ENCODE results near the gene CMTM1. TPM values are rescaled to one million over a fixed set of nuclear protein-coding genes. Genes with fewer than 3 reads are reported as not detected.
"Not testable (repeated sequence)": the region's sequence is repeated elsewhere in the genome, so short reads cannot be mapped to it uniquely, and the experiment has no call there.

Gene CMTM1
- total RNA-seq, 2 experiments from 2014 or later, result 10.6 to 13.5 TPM

DNA sequence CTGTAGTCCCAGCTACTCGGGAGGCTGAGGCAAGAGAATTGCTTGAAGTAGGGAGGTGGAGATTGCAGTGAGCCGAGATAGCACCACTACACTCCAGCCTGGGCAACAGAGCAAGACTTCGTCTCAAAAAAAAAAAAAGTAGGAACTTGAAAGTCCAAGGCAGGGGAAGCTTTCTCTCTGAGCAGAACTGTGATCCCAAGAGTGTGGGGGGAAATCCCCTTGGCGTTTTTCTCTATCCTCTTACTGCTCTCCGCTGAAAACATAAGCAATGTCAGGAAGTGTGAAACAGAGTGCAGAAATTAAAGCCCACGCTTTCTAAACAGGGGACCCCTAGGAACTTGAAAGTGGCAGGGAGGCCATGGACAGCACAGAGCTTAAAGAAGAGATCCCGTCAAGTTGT is 28.5 kb downstream of the CMTM1 start:
- H3K9me3 Mint-ChIP-seq, result no peaks in the 10 kb centered on the region
- no peaks in the 10 kb centered on the region for H3K27me3 Mint-ChIP-seq
- ATAC-seq (ENCODE audit: low read depth) (no peak), DNase-seq (no peak)
- peaks cover 4% of the 10 kb centered on the region for H3K36me3 Mint-ChIP-seq
- peaks cover 40% of the 10 kb centered on the region for H3K4me1 Mint-ChIP-seq
- no peak overlapping the region for H3K27ac Mint-ChIP-seq
- H3K4me3 Mint-ChIP-seq, result no peak overlapping the region
- POLR2A ChIA-PET, result interaction anchor here (1.3 kb wide), 1 partner anchor 9 kb away, joined by 8 read pairs; the partner anchor contains the start of gene CMTM3

GRCh38 chr16:66596559-66596958 is 30.3 kb downstream of the CMTM1 start:
- Mint-ChIP-seq H3K36me3 (peaks cover 14% of the 10 kb centered on the region), H3K27ac (peak overlapping the region; percentile 98), H3K4me1 (peaks cover 38% of the 10 kb centered on the region), H3K4me3 (peak overlapping the region; percentile 42)
- not testable (repeated sequence) for DNase-seq; ATAC-seq (ENCODE audit: low read depth); H3K9me3 Mint-ChIP-seq; H3K27me3 Mint-ChIP-seq
- POLR2A ChIA-PET, result interaction anchor here (0.6 to 3.0 kb wide), 5 partner anchors 44 to 276 kb away, joined by 3 to 19 read pairs (median 4); partner anchors contain the start of gene CKLF

DNA sequence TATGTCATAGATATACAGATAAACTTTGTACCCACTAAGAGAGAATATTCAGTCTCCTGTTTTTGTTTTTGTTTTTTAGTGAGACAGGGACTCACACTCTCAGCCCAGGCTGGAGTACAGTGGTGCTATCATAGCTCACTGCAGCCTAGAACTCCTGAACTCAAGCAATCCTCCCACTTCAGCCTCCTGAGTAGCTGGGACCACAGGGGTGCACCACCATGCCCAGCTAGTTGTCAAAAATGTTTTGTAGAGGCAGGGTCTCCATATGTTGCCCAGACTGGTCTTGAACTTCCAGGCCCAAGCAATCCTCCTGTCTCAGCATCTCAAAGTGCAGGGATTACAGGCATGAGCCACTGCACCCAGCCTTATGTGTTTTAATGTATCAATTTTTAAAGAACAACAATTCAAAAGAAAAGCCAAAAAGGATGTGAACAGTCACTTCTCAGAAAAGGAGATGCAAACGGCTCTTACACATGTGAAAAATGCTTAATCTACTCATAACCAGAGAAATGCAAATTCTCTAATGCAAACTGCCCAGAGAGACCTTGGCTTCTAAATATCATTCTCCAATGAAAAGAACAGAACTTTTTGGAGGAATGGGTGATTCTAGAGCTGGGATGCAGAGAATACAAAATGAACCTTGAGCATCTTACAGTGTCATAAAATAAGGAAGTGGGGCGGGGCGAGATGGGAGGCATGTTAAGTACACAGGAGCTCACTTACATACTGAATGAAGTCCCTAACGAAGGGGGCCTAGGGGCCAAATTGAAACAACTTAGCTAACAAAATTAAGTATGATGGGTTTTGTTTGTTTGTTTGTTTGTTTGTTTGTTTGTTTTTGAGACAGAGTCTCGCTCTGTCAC is 31.0 kb downstream of the CMTM1 start:
- peaks cover 12% of the 10 kb centered on the region for H3K36me3 Mint-ChIP-seq
- POLR2A ChIA-PET, result interaction anchor here (0.6 to 3.0 kb wide), 7 partner anchors 17 to 276 kb away, joined by 3 to 19 read pairs (median 4); partner anchors contain the start of gene CKLF
- H3K4me1 Mint-ChIP-seq, result peaks cover 36% of the 10 kb centered on the region
- peak overlapping the region; percentile 98 for H3K27ac Mint-ChIP-seq
- peaks cover 6% of the 10 kb centered on the region for H3K9me3 Mint-ChIP-seq
- ATAC-seq (ENCODE audit: low read depth), result peak; percentile 60
- H3K27me3 Mint-ChIP-seq, result no peaks in the 10 kb centered on the region
- H3K4me3 Mint-ChIP-seq, result peak overlapping the region; percentile 79
- no peak for DNase-seq

- Mint-ChIP-seq H3K9me3 (peaks cover 6% of the 10 kb centered on the region), H3K4me1 (peaks cover 40% of the 10 kb centered on the region), H3K27ac (peak overlapping the region; percentile 98), H3K36me3 (peaks cover 12% of the 10 kb centered on the region), H3K27me3 (no peaks in the 10 kb centered on the region), H3K4me3 (peak overlapping the region; percentile 46)
- POLR2A ChIA-PET, result interaction anchor here (0.6 to 3.0 kb wide), 10 partner anchors 9 to 275 kb away, joined by 3 to 19 read pairs (median 4); partner anchors contain the start of genes CKLF and CMTM2
- ATAC-seq (ENCODE audit: low read depth), result peak; percentile 82
- no peak for DNase-seq
Observed at GRCh38 chr16:66598111-66598510, 31.9 kb downstream of the CMTM1 start.

GRCh38 chr16:66599726-66600125 is 33.5 kb downstream of the CMTM1 start:
- H3K4me1 Mint-ChIP-seq, result peaks cover 46% of the 10 kb centered on the region
- no peaks in the 10 kb centered on the region for H3K27me3 Mint-ChIP-seq
- POLR2A ChIA-PET, result interaction anchor here (0.7 to 2.4 kb wide), 5 partner anchors 10 to 191 kb away, joined by 3 to 8 read pairs (median 3); partner anchors contain the start of gene CKLF
- ATAC-seq (ENCODE audit: low read depth), result no peak
- H3K9me3 Mint-ChIP-seq, result peaks cover 6% of the 10 kb centered on the region
- peaks cover 12% of the 10 kb centered on the region for H3K36me3 Mint-ChIP-seq
- no peak for DNase-seq
- H3K27ac Mint-ChIP-seq, result peak overlapping the region; percentile 79
- H3K4me3 Mint-ChIP-seq, result peak overlapping the region; percentile 7

- H3K9me3 Mint-ChIP-seq, result peaks cover 6% of the 10 kb centered on the region
- peaks cover 12% of the 10 kb centered on the region for H3K36me3 Mint-ChIP-seq
- H3K27ac Mint-ChIP-seq, result no peak overlapping the region
- DNase-seq (no peak), ATAC-seq (ENCODE audit: low read depth) (no peak)
- POLR2A ChIA-PET, result interaction anchor here (0.6 to 2.4 kb wide), 4 partner anchors 10 to 988 kb away, joined by 3 to 8 read pairs (median 4); no protein-coding TSS in a partner anchor
- no peaks in the 10 kb centered on the region for H3K27me3 Mint-ChIP-seq
- H3K4me3 Mint-ChIP-seq, result no peak overlapping the region
- H3K4me1 Mint-ChIP-seq, result peaks cover 45% of the 10 kb centered on the region
Observed at GRCh38 chr16:66600477-66600876, 34.2 kb downstream of the CMTM1 start.

DNA sequence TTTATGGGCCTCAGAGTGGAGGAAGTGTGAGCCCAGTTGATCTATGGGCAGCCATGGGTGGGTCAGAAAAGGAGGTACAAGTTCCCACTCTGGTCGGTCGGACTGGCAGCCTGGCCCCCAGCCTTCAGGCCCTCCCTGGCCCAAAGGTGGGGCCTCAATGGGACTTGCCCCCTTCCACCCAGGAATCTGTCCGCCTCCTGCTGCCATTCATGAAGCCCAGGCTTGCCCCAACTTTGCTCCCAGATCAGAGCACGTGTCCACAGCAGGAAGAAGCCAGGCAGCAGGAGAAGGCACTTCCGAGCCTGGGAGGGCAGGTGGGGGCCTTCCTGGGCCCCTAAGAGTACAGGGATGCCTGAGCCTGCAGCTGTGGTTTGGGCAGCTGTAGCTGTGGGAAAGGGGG is 35.2 kb downstream of the CMTM1 start:
- no peak overlapping the region for H3K4me3 Mint-ChIP-seq
- H3K27me3 Mint-ChIP-seq, result no peaks in the 10 kb centered on the region
- ATAC-seq (ENCODE audit: low read depth) (no peak), DNase-seq (no peak)
- peaks cover 6% of the 10 kb centered on the region for H3K9me3 Mint-ChIP-seq
- H3K4me1 Mint-ChIP-seq, result peaks cover 51% of the 10 kb centered on the region
- H3K36me3 Mint-ChIP-seq, result peaks cover 14% of the 10 kb centered on the region
- POLR2A ChIA-PET, result interaction anchor here (3.9 kb wide), 1 partner anchor 194 kb away, joined by 14 read pairs; no protein-coding TSS in a partner anchor
- H3K27ac Mint-ChIP-seq, result no peak overlapping the region

GRCh38 chr16:66603537-66604375 is 37.5 kb downstream of the CMTM1 start:
- ATAC-seq (ENCODE audit: low read depth) (peak; percentile 75), DNase-seq (peak; percentile 82)
- no peaks in the 10 kb centered on the region for H3K27me3 Mint-ChIP-seq
- H3K27ac Mint-ChIP-seq, result peak overlapping the region; percentile 98
- peak overlapping the region; percentile 90 for H3K4me3 Mint-ChIP-seq
- peaks cover 12% of the 10 kb centered on the region for H3K36me3 Mint-ChIP-seq
- peaks cover 6% of the 10 kb centered on the region for H3K9me3 Mint-ChIP-seq
- POLR2A ChIA-PET, result interaction anchor here (0.6 to 3.9 kb wide), 17 partner anchors 9 to 269 kb away, joined by 3 to 38 read pairs (median 7); partner anchors contain the start of genes CKLF and CMTM2
- H3K4me1 Mint-ChIP-seq, result peaks cover 48% of the 10 kb centered on the region

DNA sequence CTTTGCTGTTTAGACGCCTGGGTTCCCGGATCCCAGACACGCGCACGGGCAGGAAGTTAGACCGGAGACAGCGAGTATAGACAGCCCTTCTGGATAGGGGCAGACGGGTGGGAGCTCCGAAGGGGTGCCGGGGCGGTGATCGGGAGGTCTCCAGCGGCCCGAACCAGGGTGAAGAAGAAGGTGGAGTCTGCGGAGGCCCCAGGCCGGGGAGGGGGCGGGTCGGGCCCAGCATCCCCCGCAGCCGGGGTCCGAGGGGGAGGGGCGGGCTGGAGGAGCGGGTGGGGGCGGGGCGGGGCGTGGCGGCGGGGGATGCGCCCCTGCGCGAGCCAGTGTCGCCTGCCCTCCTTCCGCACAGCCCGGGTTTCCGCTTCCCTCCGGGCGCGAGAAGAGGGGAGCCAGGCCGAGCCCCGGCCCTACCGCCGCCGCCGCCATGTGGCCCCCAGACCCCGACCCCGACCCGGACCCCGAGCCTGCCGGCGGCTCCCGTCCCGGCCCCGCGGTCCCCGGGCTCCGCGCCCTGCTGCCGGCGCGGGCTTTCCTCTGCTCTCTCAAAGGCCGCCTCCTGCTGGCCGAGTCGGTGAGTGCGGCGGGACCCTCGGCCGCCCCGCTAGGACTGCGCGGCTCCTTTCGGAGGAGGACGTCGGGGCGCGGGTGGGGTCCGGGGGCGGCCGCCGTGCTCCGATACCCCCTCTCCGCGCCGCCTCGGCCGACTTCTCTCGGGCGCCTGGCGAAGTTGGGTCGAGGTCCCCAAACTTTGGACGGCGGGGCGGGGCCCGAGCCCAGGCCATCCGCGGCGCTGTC is 38.3 kb downstream of the CMTM1 start, which contains the start of gene CMTM3:
Gene CMTM3, plus strand, starts transcription at position 329 of the 801 bp plus-strand sequence. Its CDS starts 102 bp downstream, at position 431.
- H3K4me1 Mint-ChIP-seq, result peaks cover 46% of the 10 kb centered on the region
- ATAC-seq (ENCODE audit: low read depth), result peak; percentile 48
- peaks cover 6% of the 10 kb centered on the region for H3K9me3 Mint-ChIP-seq
- H3K27ac Mint-ChIP-seq, result peak within 1 kb of the TSS; percentile 98
- peak within 1 kb of the TSS; percentile 90 for H3K4me3 Mint-ChIP-seq
- peaks cover 12% of the 10 kb centered on the region for H3K36me3 Mint-ChIP-seq
- POLR2A ChIA-PET, result interaction anchor here (0.6 to 3.9 kb wide), 17 partner anchors 10 to 269 kb away, joined by 3 to 38 read pairs (median 7); partner anchors contain the start of genes CKLF and CMTM2
- H3K27me3 Mint-ChIP-seq, result no peaks in the 10 kb centered on the region
- DNase-seq, result peak; percentile 89

GRCh38 chr16:66605177-66605978 is 39.1 kb downstream of the CMTM1 start:
- Mint-ChIP-seq H3K4me1 (peaks cover 39% of the 10 kb centered on the region), H3K27ac (peak overlapping the region; percentile 91), H3K4me3 (peak overlapping the region; percentile 82), H3K9me3 (peaks cover 6% of the 10 kb centered on the region), H3K27me3 (no peaks in the 10 kb centered on the region), H3K36me3 (peaks cover 15% of the 10 kb centered on the region)
- ATAC-seq (ENCODE audit: low read depth) (peak; percentile 5), DNase-seq (no peak)
- POLR2A ChIA-PET, result interaction anchor here (0.6 to 3.9 kb wide), 6 partner anchors 15 to 268 kb away, joined by 3 to 38 read pairs (median 14); partner anchors contain the start of gene CKLF

DNA sequence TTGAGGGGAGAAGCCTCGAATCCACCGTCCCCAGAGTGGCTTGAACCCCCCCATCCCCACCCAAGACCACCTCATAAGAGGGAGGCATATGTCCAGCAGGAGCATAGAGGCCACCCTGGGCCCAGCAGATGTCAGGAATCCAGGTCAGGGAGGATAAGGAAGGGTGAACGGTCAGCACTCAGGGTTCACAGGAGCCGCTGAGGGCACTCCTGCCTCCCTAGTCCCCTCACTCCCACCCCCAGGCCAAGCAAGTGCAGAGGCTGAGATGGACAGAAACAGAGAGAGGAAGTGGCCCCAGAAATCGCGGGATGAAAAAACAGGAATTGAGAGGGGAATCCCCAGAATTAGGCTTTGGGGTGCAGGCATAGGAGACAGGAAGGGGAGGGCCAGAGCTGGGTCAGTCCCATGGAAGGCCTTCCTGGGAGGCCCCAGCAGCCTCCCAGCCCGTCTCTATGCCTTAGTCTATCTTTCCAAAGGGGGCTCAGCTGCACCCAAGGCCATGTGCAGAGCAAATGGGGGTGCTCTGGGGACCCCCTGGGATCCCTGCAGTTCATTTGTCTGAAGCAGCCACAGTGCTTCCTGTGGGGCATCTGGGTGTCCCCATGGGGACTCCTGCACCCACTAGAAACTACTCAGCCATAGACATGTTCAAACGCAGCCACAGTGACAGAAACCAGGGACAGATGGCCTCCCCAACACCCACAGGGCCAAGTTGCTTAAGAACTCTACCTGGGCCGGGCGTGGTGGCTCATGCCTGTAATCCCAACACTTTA is 39.9 kb downstream of the CMTM1 start:
- peak overlapping the region; percentile 91 for H3K27ac Mint-ChIP-seq
- peaks cover 9% of the 10 kb centered on the region for H3K36me3 Mint-ChIP-seq
- H3K9me3 Mint-ChIP-seq, result no peaks in the 10 kb centered on the region
- ATAC-seq (ENCODE audit: low read depth), result no peak
- no peaks in the 10 kb centered on the region for H3K27me3 Mint-ChIP-seq
- H3K4me1 Mint-ChIP-seq, result peaks cover 33% of the 10 kb centered on the region
- peak overlapping the region; percentile 82 for H3K4me3 Mint-ChIP-seq
- POLR2A ChIA-PET, result interaction anchor here (1.2 kb wide), 1 partner anchor 145 kb away, joined by 3 read pairs; the partner anchor contains the start of gene DYNC1LI2
- DNase-seq, result no peak
